GM12872 (cell line): ENCODE data around the gene SCN10A.

ENCODE experiments used
- TF ChIP-seq, protein P1 (sequence below): IDR thresholded peaks from 3 replicates; pipeline ENCODE4 v1.5.1; 2011; ENCODE audit warnings: low read depth, mild to moderate bottlenecking, low read length, moderate library complexity; ENCODE audit not compliant: insufficient read depth

Gene SCN10A

DNA sequence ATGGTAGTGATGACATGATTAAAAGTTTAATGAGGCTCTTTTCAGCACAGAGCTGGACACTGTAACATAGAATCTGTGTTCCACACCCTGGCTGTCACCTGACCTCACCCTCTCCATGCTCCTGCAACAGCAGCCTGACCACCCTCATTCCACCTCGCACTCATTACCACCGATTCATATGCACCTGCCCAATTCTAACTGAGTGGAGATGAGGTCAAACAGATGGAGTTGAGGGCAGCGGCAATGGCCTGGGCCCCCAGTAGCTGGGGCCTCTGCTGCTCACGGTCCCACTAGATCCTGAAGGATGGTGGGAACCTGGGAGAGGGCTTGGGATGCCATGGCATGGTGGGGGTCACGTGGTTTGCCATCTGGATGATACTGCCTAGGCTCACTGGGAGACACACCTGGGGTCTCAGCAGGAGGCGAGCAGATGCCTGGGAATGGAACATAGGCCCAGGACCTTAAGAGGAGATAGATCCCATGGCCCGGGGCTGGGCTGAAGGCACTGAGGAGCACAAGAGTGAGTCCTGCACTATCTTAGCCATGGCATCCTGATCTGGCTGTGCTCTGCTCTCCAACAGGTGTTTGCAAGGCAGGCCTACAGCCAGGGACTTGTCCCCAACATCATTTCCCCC, 167.9 kb downstream of the SCN10A start:
- TF ChIP-seq, protein P1, sequence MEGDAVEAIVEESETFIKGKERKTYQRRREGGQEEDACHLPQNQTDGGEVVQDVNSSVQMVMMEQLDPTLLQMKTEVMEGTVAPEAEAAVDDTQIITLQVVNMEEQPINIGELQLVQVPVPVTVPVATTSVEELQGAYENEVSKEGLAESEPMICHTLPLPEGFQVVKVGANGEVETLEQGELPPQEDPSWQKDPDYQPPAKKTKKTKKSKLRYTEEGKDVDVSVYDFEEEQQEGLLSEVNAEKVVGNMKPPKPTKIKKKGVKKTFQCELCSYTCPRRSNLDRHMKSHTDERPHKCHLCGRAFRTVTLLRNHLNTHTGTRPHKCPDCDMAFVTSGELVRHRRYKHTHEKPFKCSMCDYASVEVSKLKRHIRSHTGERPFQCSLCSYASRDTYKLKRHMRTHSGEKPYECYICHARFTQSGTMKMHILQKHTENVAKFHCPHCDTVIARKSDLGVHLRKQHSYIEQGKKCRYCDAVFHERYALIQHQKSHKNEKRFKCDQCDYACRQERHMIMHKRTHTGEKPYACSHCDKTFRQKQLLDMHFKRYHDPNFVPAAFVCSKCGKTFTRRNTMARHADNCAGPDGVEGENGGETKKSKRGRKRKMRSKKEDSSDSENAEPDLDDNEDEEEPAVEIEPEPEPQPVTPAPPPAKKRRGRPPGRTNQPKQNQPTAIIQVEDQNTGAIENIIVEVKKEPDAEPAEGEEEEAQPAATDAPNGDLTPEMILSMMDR = no peak

DNA sequence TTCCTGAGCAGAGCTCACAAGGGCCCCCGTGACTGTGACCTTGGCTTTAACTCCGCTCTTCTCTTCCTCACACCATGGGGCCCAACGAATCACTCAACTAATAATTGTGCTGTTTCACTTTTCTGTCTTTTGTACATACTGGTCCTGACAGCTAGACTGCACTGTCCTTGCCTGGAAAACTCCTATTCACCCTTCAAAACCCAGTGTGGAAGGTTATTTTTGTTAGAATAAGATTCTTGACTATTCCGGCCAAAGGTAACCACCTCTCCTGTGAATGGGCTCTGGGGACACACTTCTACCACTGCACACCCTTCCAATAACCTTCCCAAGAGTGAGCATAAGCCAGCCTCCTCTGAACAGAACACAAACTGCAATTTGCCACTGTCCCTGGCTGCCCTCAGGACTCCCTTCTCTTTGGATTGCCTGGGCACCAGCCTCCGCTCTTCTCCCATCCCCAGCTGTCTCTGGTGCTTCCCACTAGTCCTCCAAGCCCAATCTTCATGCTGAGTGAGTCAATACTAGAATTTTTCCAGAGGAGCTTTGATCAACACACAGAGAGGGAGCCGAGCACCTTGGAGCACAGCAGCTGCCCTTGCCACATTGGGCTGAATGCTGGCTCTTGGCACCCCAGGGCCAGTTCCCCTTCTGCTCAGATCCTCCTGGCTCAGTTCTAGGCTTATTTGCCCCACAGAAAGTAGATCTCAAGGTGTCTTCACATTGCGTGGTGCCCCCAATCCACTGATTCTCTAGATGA, 168.6 kb downstream of the SCN10A start:
- TF ChIP-seq, protein P1 = no peak
